HS-5 (cell line): Measurements from ENCODE around the gene RAE1.

Experiments
- DNase-seq: peaks from one replicate; pipeline ENCODE4 v3.0.0-alpha.2; 2012; ENCODE audit warnings: low read depth

Gene RAE1

GRCh38 chr20:57372157-57372556 lies 21.1 kb downstream of the RAE1 start:
- no peak for DNase-seq

- no peak for DNase-seq
Observed at GRCh38 chr20:57372581-57373350, 21.7 kb downstream of the RAE1 start.

- no peak for DNase-seq
Observed at GRCh38 chr20:57374343-57374930, 23.4 kb downstream of the RAE1 start.

- DNase-seq, result no peak
Observed at GRCh38 chr20:57374931-57375651, 24.0 kb downstream of the RAE1 start.

- no peak for DNase-seq
Observed at GRCh38 chr20:57375652-57376230, 24.7 kb downstream of the RAE1 start.

GRCh38 chr20:57377350-57377749 lies 26.3 kb downstream of the RAE1 start:
- DNase-seq, result no peak

- DNase-seq, result no peak
Observed at GRCh38 chr20:57378107-57378506, 27.1 kb downstream of the RAE1 start.

- DNase-seq, result no peak
Observed at GRCh38 chr20:57378646-57379262, 27.7 kb downstream of the RAE1 start.

- no peak for DNase-seq
Observed at GRCh38 chr20:57379263-57379647, 28.2 kb downstream of the RAE1 start.

GRCh38 chr20:57380081-57380750 lies 29.2 kb downstream of the RAE1 start:
- no peak for DNase-seq

GRCh38 chr20:57381596-57382503 lies 30.8 kb downstream of the RAE1 start:
- peak; percentile 15 for DNase-seq

GRCh38 chr20:57382516-57382915 lies 31.5 kb downstream of the RAE1 start:
- DNase-seq, result no peak

GRCh38 chr20:57383447-57384347 lies 32.6 kb downstream of the RAE1 start:
- DNase-seq, result no peak

- no peak for DNase-seq
Observed at GRCh38 chr20:57384486-57384885, 33.4 kb downstream of the RAE1 start.

GRCh38 chr20:57384953-57385761 lies 34.1 kb downstream of the RAE1 start:
- DNase-seq, result no peak

- DNase-seq, result no peak
Observed at GRCh38 chr20:57385940-57386339, 34.9 kb downstream of the RAE1 start.

- no peak for DNase-seq
Observed at GRCh38 chr20:57386762-57387161, 35.7 kb downstream of the RAE1 start.

- no peak for DNase-seq
Observed at GRCh38 chr20:57387463-57387862, 36.4 kb downstream of the RAE1 start.

- no peak for DNase-seq
Observed at GRCh38 chr20:57387945-57388371, 36.9 kb downstream of the RAE1 start.
